ENCODE results near the gene FAM168A.
A peak's percentile ranks its signal among the peaks of the same experiment; 100 is the strongest.
"Not testable (repeated sequence)": the region's sequence is repeated elsewhere in the genome, so short reads cannot be mapped to it uniquely, and the experiment has no call there.

Gene FAM168A

DNA sequence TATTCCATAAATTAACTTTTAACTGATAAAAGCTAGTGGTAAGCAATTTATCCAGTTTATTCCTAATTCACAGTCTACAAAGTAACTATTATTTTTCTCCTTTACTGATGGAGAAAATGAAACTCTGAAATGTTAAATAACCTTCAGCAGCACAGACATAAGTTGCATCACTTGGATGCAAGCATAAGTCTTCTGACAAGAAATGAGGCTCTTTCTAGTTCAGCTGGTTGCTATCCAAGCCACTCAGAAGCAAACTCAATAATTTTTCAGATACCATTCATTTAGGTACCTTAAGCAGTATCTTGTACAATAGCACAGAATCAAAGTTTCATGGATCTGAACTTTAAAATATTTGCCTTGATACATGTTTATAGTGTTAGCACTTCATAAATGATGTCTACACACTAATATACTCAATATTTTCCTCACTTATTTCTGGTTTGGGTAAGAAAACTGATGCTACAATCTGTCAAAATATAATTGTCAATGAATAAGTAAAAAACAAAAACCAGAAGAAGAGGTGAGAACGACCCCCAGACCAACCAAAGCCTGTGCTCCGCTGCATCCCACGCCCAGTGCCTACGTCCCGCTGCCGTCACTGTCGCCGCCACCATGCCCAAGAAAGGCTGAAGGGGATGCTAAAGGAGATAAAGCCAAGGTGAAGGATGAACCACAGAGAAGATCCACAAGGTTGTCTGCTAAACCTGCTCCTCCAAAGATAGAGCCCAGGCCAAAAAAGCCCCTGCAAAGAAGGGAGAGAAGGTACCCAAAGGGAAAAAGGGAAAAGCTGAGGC lies 18.1 kb downstream of the FAM168A start:
- no peak for TF ChIP-seq CTCF (IDR thresholded peaks at IDR 0.05; ENCODE audit: low read depth, low read length)
- no peak for DNase-seq (ENCODE audit: extremely low read depth, low read depth)

DNA sequence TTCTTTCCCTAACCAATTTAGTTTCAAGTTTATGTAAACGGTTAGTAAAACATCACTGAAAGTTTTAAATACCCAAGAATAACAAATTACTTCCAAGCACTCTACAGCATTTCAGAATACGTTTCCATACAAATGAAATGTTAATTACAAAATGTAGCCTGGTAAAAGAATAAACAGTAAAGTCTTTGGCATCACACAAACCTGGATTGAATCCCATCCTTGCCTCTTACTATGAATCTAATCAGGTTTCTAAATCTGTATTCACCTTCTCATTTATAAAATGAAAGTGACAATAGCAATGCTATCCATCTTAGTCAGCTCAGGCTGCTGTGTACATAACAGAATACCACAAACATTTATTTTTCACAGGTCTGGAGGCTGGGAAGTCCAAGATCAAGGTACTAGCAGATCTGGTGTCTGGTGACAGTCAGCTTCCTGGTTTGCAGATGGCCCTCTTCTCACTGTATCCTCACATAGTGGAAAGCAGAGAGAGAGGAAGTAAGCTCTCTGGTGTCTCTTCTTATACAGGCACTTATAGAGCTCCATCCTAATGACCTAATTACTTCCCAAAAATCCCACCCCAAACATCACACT lies 19.2 kb downstream of the FAM168A start:
- TF ChIP-seq CTCF (IDR thresholded peaks at IDR 0.05; ENCODE audit: low read depth, low read length), result no peak
- no peak for DNase-seq (ENCODE audit: extremely low read depth, low read depth)

DNA sequence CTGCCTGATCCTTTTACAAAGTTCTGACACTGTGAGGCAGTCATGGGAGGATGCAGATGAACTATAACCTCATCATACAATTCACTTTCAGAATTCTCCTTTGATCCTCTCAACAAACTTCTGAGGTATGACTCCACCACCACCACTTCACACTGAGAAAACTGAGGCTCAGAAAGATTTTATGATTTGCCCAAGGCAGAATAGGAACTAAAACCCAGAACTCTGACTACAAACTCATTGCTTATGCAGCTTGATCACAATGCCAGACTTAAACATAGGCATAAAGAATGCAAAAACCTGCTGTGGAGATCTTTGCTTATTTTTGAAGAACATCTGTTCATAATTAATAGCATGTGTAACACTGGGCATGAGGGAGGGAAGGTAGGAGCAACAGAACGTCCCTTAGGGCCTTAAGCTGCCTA lies 20.4 kb downstream of the FAM168A start:
- DNase-seq (ENCODE audit: extremely low read depth, low read depth), result peak; percentile 45
- TF ChIP-seq CTCF (IDR thresholded peaks at IDR 0.05; ENCODE audit: low read depth, low read length), result no peak

DNA sequence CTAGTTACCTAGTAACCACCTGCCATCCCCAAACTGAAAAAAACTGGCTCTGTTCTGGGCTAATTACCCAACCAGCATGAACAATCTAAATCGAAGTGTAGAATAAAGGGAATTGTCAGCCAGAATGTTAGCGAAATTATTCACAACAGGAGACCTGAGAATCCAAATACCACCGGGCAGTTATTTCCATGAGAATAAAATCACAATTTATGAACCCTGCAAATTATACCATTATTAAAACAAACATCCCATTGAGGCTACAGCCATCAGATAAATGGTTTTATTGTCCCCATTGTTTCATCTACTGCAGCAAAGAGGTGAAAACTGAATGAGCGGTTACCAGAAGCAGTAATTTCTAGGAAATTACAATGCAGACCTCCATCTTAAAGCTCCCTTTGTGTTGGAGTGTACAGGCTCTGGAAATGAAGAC lies 21.7 kb downstream of the FAM168A start:
- TF ChIP-seq CTCF (IDR thresholded peaks at IDR 0.05; ENCODE audit: low read depth, low read length), result no peak
- no peak for DNase-seq (ENCODE audit: extremely low read depth, low read depth)

DNA sequence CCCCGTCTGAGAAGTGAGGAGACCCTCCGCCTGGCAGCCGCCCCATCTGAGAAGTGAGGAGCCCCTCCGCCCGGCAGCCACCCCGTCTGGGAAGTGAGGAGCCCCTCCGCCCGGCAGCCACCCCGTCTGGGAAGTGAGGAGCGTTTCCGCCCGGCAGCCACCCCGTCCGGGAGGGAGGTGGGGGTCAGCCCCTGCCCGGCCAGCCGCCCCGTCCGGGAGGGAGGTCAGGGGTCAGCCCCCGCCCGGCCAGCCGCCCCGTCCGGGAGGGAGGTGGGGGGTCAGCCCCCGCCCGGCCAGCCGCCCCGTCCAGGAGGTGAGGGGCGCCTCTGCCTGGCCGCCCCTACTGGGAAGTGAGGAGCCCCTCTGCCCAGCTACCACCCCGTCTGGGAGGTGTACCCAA lies 25.9 kb downstream of the FAM168A start:
- not testable (repeated sequence) for DNase-seq (ENCODE audit: extremely low read depth, low read depth)

- no peak for DNase-seq (ENCODE audit: extremely low read depth, low read depth)
- no peak for TF ChIP-seq CTCF (IDR thresholded peaks at IDR 0.05; ENCODE audit: low read depth, low read length)
Measured at GRCh38 chr11:73570415-73571114, 27.3 kb downstream of the FAM168A start.

- no peak for TF ChIP-seq CTCF (IDR thresholded peaks at IDR 0.05; ENCODE audit: low read depth, low read length)
- no peak for DNase-seq (ENCODE audit: extremely low read depth, low read depth)
Measured at GRCh38 chr11:73566977-73567755, 30.7 kb downstream of the FAM168A start.

Measured in AG09319 (cell line).